HFFc6 (cell line): Measurements from ENCODE around the gene JARID2. TPM values are rescaled to one million over a fixed set of nuclear protein-coding genes. Genes with fewer than 3 reads are reported as not detected.

Experiments
- DNase-seq: peaks from one replicate; pipeline ENCODE4 v3.0.0-alpha.2; 2018
- H3K27ac Mint-ChIP-seq: 2 replicates; pipeline ENCODE4 v1.8.0; 2020; ENCODE audit warnings: mild to moderate bottlenecking, mixed read lengths
- H3K27me3 Mint-ChIP-seq: 2 replicates; pipeline ENCODE4 v1.8.0; 2021; ENCODE audit warnings: mild to moderate bottlenecking, moderate library complexity, mixed read lengths; ENCODE audit not compliant: insufficient read depth
- H3K36me3 Mint-ChIP-seq: 2 replicates; pipeline ENCODE4 v1.8.0; 2021; ENCODE audit warnings: low read depth, mixed read lengths
- H3K4me1 Mint-ChIP-seq: 2 replicates; pipeline ENCODE4 v1.8.0; 2020; ENCODE audit warnings: low read depth, mixed read lengths
- H3K4me3 Mint-ChIP-seq: 2 replicates; pipeline ENCODE4 v1.8.0; 2020; ENCODE audit warnings: mild to moderate bottlenecking, moderate library complexity, mixed read lengths
- H3K9me3 Mint-ChIP-seq: 2 replicates; pipeline ENCODE4 v1.8.0; 2020; ENCODE audit warnings: mild to moderate bottlenecking, mixed read lengths
- CTCF ChIP-seq: fragments of 200-600 bp; sonication (generic); IDR thresholded peaks from 2 replicates; pipeline ENCODE4 v1.5.0; 2021; ENCODE audit warnings: antibody characterized with exemption, mild to moderate bottlenecking
- total RNA-seq, 6 experiments: library from RNA; stranded (reverse); fragmentation: NEBNext Ultra II Directional; extraction: Animal tissue kit (Norgen Biotek cat#: 25700); gene quantifications; 2 replicates in 1 of 6; 3 replicates in 5 of 6; pipeline ENCODE4 v1.2.3, GENCODE V29; 2021

JARID2 gene
- total RNA-seq, 6 experiments from 2014 or later = 8.3 to 10.1 (median 9.5) TPM

- H3K36me3 Mint-ChIP-seq = peaks cover 9% of the 10 kb centered on the region
- no peaks in the 10 kb centered on the region; the same call in 1 of the 2 replicates for H3K27me3 Mint-ChIP-seq
- H3K4me1 Mint-ChIP-seq = peaks cover 79% of the 10 kb centered on the region
- H3K27ac Mint-ChIP-seq = peak overlapping the region; percentile 94
- no peak overlapping the region for H3K4me3 Mint-ChIP-seq
- no peak for DNase-seq
- no peak for TF ChIP-seq CTCF
- H3K9me3 Mint-ChIP-seq = no peaks in the 10 kb centered on the region
Measured at GRCh38 chr6:15475261-15475660, 229.4 kb downstream of the JARID2 start.

- H3K9me3 Mint-ChIP-seq = no peaks in the 10 kb centered on the region
- H3K27me3 Mint-ChIP-seq = no peaks in the 10 kb centered on the region; the same call in 1 of the 2 replicates
- no peak for TF ChIP-seq CTCF
- peak overlapping the region; percentile 87 for H3K27ac Mint-ChIP-seq
- H3K4me3 Mint-ChIP-seq = no peak overlapping the region
- no peak for DNase-seq
- peaks cover 83% of the 10 kb centered on the region for H3K4me1 Mint-ChIP-seq
- peaks cover 9% of the 10 kb centered on the region for H3K36me3 Mint-ChIP-seq
Measured at GRCh38 chr6:15475872-15476271, 230.0 kb downstream of the JARID2 start.

GRCh38 chr6:15476631-15477380 lies 230.9 kb downstream of the JARID2 start:
- H3K4me1 Mint-ChIP-seq = peaks cover 83% of the 10 kb centered on the region
- H3K36me3 Mint-ChIP-seq = peaks cover 9% of the 10 kb centered on the region
- peak overlapping the region; percentile 87 for H3K27ac Mint-ChIP-seq
- H3K4me3 Mint-ChIP-seq = peak overlapping the region; percentile 56
- no peaks in the 10 kb centered on the region; the same call in 1 of the 2 replicates for H3K27me3 Mint-ChIP-seq
- peak; percentile 74 for DNase-seq
- no peak; the same call in 1 of the 2 replicates for TF ChIP-seq CTCF
- H3K9me3 Mint-ChIP-seq = no peaks in the 10 kb centered on the region

GRCh38 chr6:15477746-15478145 lies 231.9 kb downstream of the JARID2 start:
- peaks cover 76% of the 10 kb centered on the region for H3K4me1 Mint-ChIP-seq
- H3K27me3 Mint-ChIP-seq = no peaks in the 10 kb centered on the region; the same call in 1 of the 2 replicates
- TF ChIP-seq CTCF = no peak
- H3K4me3 Mint-ChIP-seq = peak overlapping the region; percentile 56
- H3K9me3 Mint-ChIP-seq = no peaks in the 10 kb centered on the region
- peaks cover 9% of the 10 kb centered on the region for H3K36me3 Mint-ChIP-seq
- peak overlapping the region; percentile 87 for H3K27ac Mint-ChIP-seq
- DNase-seq = peak; percentile 26

GRCh38 chr6:15479761-15480160 lies 233.9 kb downstream of the JARID2 start:
- no peak for TF ChIP-seq CTCF
- no peaks in the 10 kb centered on the region; the same call in 1 of the 2 replicates for H3K27me3 Mint-ChIP-seq
- DNase-seq = no peak
- peak overlapping the region; percentile 24; the same call in 1 of the 2 replicates for H3K4me3 Mint-ChIP-seq
- H3K27ac Mint-ChIP-seq = no peak overlapping the region
- H3K4me1 Mint-ChIP-seq = peaks cover 66% of the 10 kb centered on the region
- peaks cover 9% of the 10 kb centered on the region for H3K36me3 Mint-ChIP-seq
- no peaks in the 10 kb centered on the region for H3K9me3 Mint-ChIP-seq
